ENCODE data around the gene RHCG. TPM values are rescaled to one million over a fixed set of nuclear protein-coding genes. Genes with fewer than 3 reads are reported as not detected.

Gene RHCG
- polyA plus RNA-seq, 1 of the 3 experiments (the other 2 are of a cell fraction): not detected

DNA sequence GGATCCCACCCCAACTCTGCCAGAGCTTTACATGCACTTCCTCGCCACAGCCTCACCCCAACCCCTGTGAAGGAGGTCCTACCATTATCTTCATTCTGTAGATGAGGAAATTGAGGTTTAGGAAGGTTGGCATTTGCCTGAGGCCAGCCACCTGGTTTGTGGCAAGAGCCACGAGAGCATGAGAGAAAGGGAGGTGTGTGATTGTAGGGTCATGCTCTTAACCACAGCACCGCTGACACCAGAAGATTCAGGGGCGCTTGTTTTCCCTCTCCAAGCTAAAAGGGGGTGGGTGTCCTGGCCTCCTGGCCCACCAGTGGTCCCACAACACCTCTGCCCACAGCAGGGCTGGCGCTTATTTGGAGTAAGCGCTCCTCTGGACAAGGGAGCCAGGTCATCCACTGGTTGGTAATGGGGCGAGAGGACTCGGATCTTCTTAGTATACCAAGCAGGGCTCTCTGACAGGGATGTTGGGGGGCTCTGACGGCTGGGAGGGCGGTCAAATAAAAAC, 691 bp downstream of the RHCG start:
- Histone ChIP-seq H3K9me2 (no peaks in the 10 kb centered on the region), H3K27me3 (ENCODE audit: insufficient read depth) (no peaks in the 10 kb centered on the region), H3K9ac (no peak overlapping the region), H4K20me1 (ENCODE audit: insufficient read depth) (no peaks in the 10 kb centered on the region), H3K79me2 (ENCODE audit: insufficient read depth) (no peaks in the 10 kb centered on the region), H3K4me2 (no peak overlapping the region), H3K27ac (ENCODE audit: low read depth in 2 of 2, low read length in 1 of 2) (no peak overlapping the region), H3K4me3 (ENCODE audit: low read depth in 2 of 2, low read length in 1 of 2) (no peak overlapping the region), H3F3A (replicated peaks; ENCODE audit: insufficient read depth) (peaks cover 11% of the 10 kb centered on the region), H2AFZ (ENCODE audit: low read depth) (no peak overlapping the region), H3K9me3 (no peaks in the 10 kb centered on the region), H3K36me3 (replicated peaks in 1 of 2; ENCODE audit: control insufficient read depth in 1 of 2, insufficient read depth in 2 of 2, low read length in 1 of 2) (no peaks in the 10 kb centered on the region), H3K4me1 (ENCODE audit: control insufficient read depth in 1 of 2, insufficient read depth in 2 of 2, low read depth in 1 of 2, low read length in 1 of 2) (peaks cover 0 to 13% of the 10 kb centered on the region in 2 experiments; a peak in 1 of 4 replicates)
- POLR2A ChIA-PET: no interaction called here
- TF ChIP-seq GATA2 (CRISPR knock-in tag; IDR thresholded peaks at IDR 0.05) (no peak), TCF12 (IDR thresholded peaks at IDR 0.05) (no peak), SMC3 (IDR thresholded peaks at IDR 0.05; ENCODE audit: low read depth, low read length) (no peak), MXI1 (IDR thresholded peaks at IDR 0.05; ENCODE audit: low read depth, low read length) (no peak), EP300 (IDR thresholded peaks at IDR 0.05; ENCODE audit: borderline replicate concordance in 1 of 2, low read depth in 1 of 2, low read length in 1 of 2) (no peak), NFIC (IDR thresholded peaks at IDR 0.05; ENCODE audit: borderline replicate concordance) (no peak), GABPA (IDR thresholded peaks at IDR 0.05; ENCODE audit: low read depth) (no peak), POLR2AphosphoS5 (IDR thresholded peaks at IDR 0.05; ENCODE audit: low read depth, low read length) (no peak), FOXJ3 (CRISPR knock-in tag; IDR thresholded peaks at IDR 0.05) (no peak), CHD2 (IDR thresholded peaks at IDR 0.05; ENCODE audit: low read length, partially characterized antibody) (no peak), MEF2A (IDR thresholded peaks at IDR 0.05; ENCODE audit: borderline replicate concordance, low read depth) (no peak), RCOR1 (IDR thresholded peaks at IDR 0.05; ENCODE audit: low read length) (no peak), TEAD4 (IDR thresholded peaks at IDR 0.05; ENCODE audit: borderline replicate concordance, insufficient read depth) (no peak), TAF1 (IDR thresholded peaks at IDR 0.05; ENCODE audit: borderline replicate concordance, low read depth, low read length) (no peak), FOXM1 (IDR thresholded peaks at IDR 0.05; ENCODE audit: low read depth) (no peak)
- TF ChIP-seq, protein P1, sequence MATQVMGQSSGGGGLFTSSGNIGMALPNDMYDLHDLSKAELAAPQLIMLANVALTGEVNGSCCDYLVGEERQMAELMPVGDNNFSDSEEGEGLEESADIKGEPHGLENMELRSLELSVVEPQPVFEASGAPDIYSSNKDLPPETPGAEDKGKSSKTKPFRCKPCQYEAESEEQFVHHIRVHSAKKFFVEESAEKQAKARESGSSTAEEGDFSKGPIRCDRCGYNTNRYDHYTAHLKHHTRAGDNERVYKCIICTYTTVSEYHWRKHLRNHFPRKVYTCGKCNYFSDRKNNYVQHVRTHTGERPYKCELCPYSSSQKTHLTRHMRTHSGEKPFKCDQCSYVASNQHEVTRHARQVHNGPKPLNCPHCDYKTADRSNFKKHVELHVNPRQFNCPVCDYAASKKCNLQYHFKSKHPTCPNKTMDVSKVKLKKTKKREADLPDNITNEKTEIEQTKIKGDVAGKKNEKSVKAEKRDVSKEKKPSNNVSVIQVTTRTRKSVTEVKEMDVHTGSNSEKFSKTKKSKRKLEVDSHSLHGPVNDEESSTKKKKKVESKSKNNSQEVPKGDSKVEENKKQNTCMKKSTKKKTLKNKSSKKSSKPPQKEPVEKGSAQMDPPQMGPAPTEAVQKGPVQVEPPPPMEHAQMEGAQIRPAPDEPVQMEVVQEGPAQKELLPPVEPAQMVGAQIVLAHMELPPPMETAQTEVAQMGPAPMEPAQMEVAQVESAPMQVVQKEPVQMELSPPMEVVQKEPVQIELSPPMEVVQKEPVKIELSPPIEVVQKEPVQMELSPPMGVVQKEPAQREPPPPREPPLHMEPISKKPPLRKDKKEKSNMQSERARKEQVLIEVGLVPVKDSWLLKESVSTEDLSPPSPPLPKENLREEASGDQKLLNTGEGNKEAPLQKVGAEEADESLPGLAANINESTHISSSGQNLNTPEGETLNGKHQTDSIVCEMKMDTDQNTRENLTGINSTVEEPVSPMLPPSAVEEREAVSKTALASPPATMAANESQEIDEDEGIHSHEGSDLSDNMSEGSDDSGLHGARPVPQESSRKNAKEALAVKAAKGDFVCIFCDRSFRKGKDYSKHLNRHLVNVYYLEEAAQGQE (IDR thresholded peaks at IDR 0.05; ENCODE audit: low read depth, low read length): no peak
- TF ChIP-seq, protein P2, sequence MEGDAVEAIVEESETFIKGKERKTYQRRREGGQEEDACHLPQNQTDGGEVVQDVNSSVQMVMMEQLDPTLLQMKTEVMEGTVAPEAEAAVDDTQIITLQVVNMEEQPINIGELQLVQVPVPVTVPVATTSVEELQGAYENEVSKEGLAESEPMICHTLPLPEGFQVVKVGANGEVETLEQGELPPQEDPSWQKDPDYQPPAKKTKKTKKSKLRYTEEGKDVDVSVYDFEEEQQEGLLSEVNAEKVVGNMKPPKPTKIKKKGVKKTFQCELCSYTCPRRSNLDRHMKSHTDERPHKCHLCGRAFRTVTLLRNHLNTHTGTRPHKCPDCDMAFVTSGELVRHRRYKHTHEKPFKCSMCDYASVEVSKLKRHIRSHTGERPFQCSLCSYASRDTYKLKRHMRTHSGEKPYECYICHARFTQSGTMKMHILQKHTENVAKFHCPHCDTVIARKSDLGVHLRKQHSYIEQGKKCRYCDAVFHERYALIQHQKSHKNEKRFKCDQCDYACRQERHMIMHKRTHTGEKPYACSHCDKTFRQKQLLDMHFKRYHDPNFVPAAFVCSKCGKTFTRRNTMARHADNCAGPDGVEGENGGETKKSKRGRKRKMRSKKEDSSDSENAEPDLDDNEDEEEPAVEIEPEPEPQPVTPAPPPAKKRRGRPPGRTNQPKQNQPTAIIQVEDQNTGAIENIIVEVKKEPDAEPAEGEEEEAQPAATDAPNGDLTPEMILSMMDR (IDR thresholded peaks at IDR 0.05): no peak
- TF ChIP-seq, protein P3, sequence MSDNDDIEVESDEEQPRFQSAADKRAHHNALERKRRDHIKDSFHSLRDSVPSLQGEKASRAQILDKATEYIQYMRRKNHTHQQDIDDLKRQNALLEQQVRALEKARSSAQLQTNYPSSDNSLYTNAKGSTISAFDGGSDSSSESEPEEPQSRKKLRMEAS (IDR thresholded peaks at IDR 0.05; ENCODE audit: low read depth): no peak
- TF ChIP-seq, protein P4, sequence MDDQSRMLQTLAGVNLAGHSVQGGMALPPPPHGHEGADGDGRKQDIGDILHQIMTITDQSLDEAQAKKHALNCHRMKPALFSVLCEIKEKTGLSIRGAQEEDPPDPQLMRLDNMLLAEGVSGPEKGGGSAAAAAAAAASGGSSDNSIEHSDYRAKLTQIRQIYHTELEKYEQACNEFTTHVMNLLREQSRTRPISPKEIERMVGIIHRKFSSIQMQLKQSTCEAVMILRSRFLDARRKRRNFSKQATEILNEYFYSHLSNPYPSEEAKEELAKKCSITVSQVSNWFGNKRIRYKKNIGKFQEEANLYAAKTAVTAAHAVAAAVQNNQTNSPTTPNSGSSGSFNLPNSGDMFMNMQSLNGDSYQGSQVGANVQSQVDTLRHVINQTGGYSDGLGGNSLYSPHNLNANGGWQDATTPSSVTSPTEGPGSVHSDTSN (IDR thresholded peaks at IDR 0.05): no peak
- DNase-seq: no peak
- whole genome bisulfite sequencing (ENCODE audit: low lambda C conversion rate): 82% methylated on average over 9 of the region's 10 CpGs
- CTCF ChIA-PET: interaction anchor here (0.9 to 3.4 kb wide), 4 partner anchors 13 to 137 kb away, joined by 3 to 18 read pairs (median 5); no protein-coding TSS in a partner anchor

Measured in SK-N-SH (cell line).